Bronchial epithelial cell (primary cell): ENCODE measurements around the gene ADH7. TPM values are rescaled to one million over a fixed set of nuclear protein-coding genes. Genes with fewer than 3 reads are reported as not detected.
"Not testable (repeated sequence)": the region's sequence is repeated elsewhere in the genome, so short reads cannot be mapped to it uniquely, and the experiment has no call there.

ENCODE experiments used
- DNase-seq: peaks from one replicate; pipeline ENCODE4 v3.0.0-alpha.2; 2010; ENCODE audit warnings: low read depth
- FAIRE-seq: peaks from 2 replicates; lab custom pipeline; 2011; peaks lifted over from hg19 to GRCh38; lab: Jason Lieb, UNC
- H3K27me3 ChIP-seq: 2 replicates; pipeline ENCODE4 v1.5.1; 2011; ENCODE audit warnings: low read length; ENCODE audit not compliant: control insufficient read depth, insufficient read depth
- H3K36me3 ChIP-seq: 2 replicates; pipeline ENCODE4 v1.5.1; 2011; ENCODE audit warnings: low read length; ENCODE audit not compliant: control insufficient read depth, insufficient read depth
- H3K4me3 ChIP-seq: 2 replicates; pipeline ENCODE4 v1.5.1; 2011; ENCODE audit warnings: mild to moderate bottlenecking, low read depth, low read length, control low read depth
- CTCF ChIP-seq: IDR thresholded peaks from 2 replicates; pipeline ENCODE4 v1.5.1; 2011; ENCODE audit warnings: mild to moderate bottlenecking, moderate library complexity, low read length, control low read depth, inconsistent platforms; ENCODE audit not compliant: insufficient read depth, severe bottlenecking
- total RNA-seq: library from RNA; depleted of rRNA; stranded (reverse); fragments of >200 nt; gene quantifications from 2 replicates; pipeline ENCODE4 v1.2.1, GENCODE V29; 2014

Gene ADH7
- total RNA-seq, 1 donor from 2014 or later = 8.4 TPM

- Histone ChIP-seq H3K4me3 (no peak overlapping the region), H3K27me3 (no peaks in the 10 kb centered on the region), H3K36me3 (no peaks in the 10 kb centered on the region)
- DNase-seq (no peak), FAIRE-seq (no peak)
- TF ChIP-seq CTCF = no peak
These were observed 55.6 kb downstream of the ADH7 start for GRCh38 chr4:99379571-99379970.

GRCh38 chr4:99378876-99379275, 56.3 kb downstream of the ADH7 start:
- FAIRE-seq = no peak
- TF ChIP-seq CTCF = no peak

GRCh38 chr4:99377341-99377740, 57.8 kb downstream of the ADH7 start:
- peak; percentile 44 for TF ChIP-seq CTCF
- peak; percentile 24 for DNase-seq
- not testable (repeated sequence) for H3K4me3 ChIP-seq, FAIRE-seq, H3K36me3 ChIP-seq, H3K27me3 ChIP-seq

More at GRCh38 chr4:99378876-99379275, 56.3 kb downstream of the ADH7 start:
- no peak for DNase-seq
- H3K36me3 ChIP-seq = no peaks in the 10 kb centered on the region
- H3K27me3 ChIP-seq = no peaks in the 10 kb centered on the region
- no peak overlapping the region for H3K4me3 ChIP-seq

GRCh38 chr4:99372464-99372863, 62.7 kb downstream of the ADH7 start:
- FAIRE-seq, H3K27me3 ChIP-seq, H3K36me3 ChIP-seq, H3K4me3 ChIP-seq, DNase-seq: not testable (repeated sequence)

- not testable (repeated sequence) for H3K27me3 ChIP-seq, DNase-seq, H3K4me3 ChIP-seq, H3K36me3 ChIP-seq, FAIRE-seq
These were observed 67.3 kb downstream of the ADH7 start for GRCh38 chr4:99367817-99368216.

- Histone ChIP-seq H3K27me3 (no peaks in the 10 kb centered on the region), H3K4me3 (no peak overlapping the region), H3K36me3 (no peaks in the 10 kb centered on the region)
- no peak for DNase-seq
- no peak for FAIRE-seq
- no peak for TF ChIP-seq CTCF
These were observed 68.7 kb downstream of the ADH7 start for GRCh38 chr4:99366491-99366890.

- TF ChIP-seq CTCF = no peak
- H3K36me3 ChIP-seq = no peaks in the 10 kb centered on the region
- no peak overlapping the region for H3K4me3 ChIP-seq
- no peak for FAIRE-seq
- no peaks in the 10 kb centered on the region for H3K27me3 ChIP-seq
- no peak for DNase-seq
These were observed 72.4 kb downstream of the ADH7 start for GRCh38 chr4:99362768-99363167.

Other genes starting within 250 kb of the ADH7 start
- gene ADH6, start 216.1 kb downstream of the ADH7 start, total RNA-seq = not detected in 2 replicates
- gene ADH1A, start 144.4 kb downstream of the ADH7 start, total RNA-seq = not detected in 2 replicates
- gene ADH1B, start 113.9 kb downstream of the ADH7 start, total RNA-seq = 0.26 and 2.1 TPM in 2 replicates
- 0.26 TPM in 1 of 2 replicates, not detected in the other for gene ADH1C, start 82.6 kb downstream of the ADH7 start, total RNA-seq
- not detected in 2 replicates for gene C4orf17, start 75.7 kb upstream of the ADH7 start, total RNA-seq
- 12.1 and 14.6 TPM in 2 replicates for gene TRMT10A, start 128.7 kb upstream of the ADH7 start, total RNA-seq
- under 0.01 and 0.38 TPM in 2 replicates for gene MTTP, start 139.5 kb upstream of the ADH7 start, total RNA-seq
- gene C4orf54, start 222.5 kb upstream of the ADH7 start, total RNA-seq = under 0.01 TPM in 2 replicates